ENCODE results near the gene ALDH3A1.

The ALDH3A1 gene

GRCh38 chr17:19753051-19753509, 5.0 kb upstream of the ALDH3A1 start:
- H3K4me2 ChIP-seq (ENCODE audit: low read length), result no peak overlapping the region
- no peak overlapping the region for H3K4me3 ChIP-seq (ENCODE audit: low read depth, low read length)
- DNase-seq, result peak; percentile 18 to 23
- no peaks in the 10 kb centered on the region for H3K4me1 ChIP-seq (ENCODE audit: control insufficient read depth in 1 of 2, insufficient read depth in 2 of 2, low read length in 2 of 2)
- no peak overlapping the region for H3K14ac ChIP-seq (ENCODE audit: low read length)
- H3K27ac ChIP-seq (ENCODE audit: low read depth, low read length), result no peak overlapping the region
- H4K12ac ChIP-seq (ENCODE audit: low read depth, low read length), result no peak overlapping the region
- H2BK5ac ChIP-seq (ENCODE audit: low read depth, low read length, poor library complexity), result no peak overlapping the region
- no peak overlapping the region for H3K23ac ChIP-seq (ENCODE audit: low read length)
- H4K8ac ChIP-seq (ENCODE audit: low read depth, low read length), result no peak overlapping the region
- H3K27me3 ChIP-seq (ENCODE audit: insufficient read depth, low read length), result no peaks in the 10 kb centered on the region
- no peak overlapping the region for H2AK5ac ChIP-seq (ENCODE audit: low read length)
- H3K36me3 ChIP-seq (ENCODE audit: control insufficient read depth in 1 of 2, insufficient read depth in 2 of 2, low read length in 2 of 2), result no peaks in the 10 kb centered on the region
- no peak overlapping the region for H3K18ac ChIP-seq (ENCODE audit: low read length)
- WGBS (ENCODE audit: extremely low coverage, insufficient coverage, insufficient read length), result no CpG with 5 or more reads among the region's 12 CpGs
- no peak overlapping the region for H3K9ac ChIP-seq (ENCODE audit: low read length)
- no peak overlapping the region for H4K91ac ChIP-seq (ENCODE audit: low read depth, low read length)
- H3K79me1 ChIP-seq (ENCODE audit: low read length), result no peaks in the 10 kb centered on the region
- no peaks in the 10 kb centered on the region for H3K79me2 ChIP-seq (ENCODE audit: control insufficient read depth, insufficient read depth, low read length, poor library complexity)
- no peak overlapping the region for H3K4ac ChIP-seq (ENCODE audit: low read depth, low read length)
- peaks cover 7% of the 10 kb centered on the region for H3K9me3 ChIP-seq (ENCODE audit: insufficient read depth, low read depth, low read length)
- no peak overlapping the region for H2BK12ac ChIP-seq (ENCODE audit: low read length)
- no peak overlapping the region for H2AFZ ChIP-seq (ENCODE audit: insufficient read depth, low read length, poor library complexity)
- H2BK120ac ChIP-seq (ENCODE audit: insufficient read depth, low read length, poor library complexity), result no peak overlapping the region

GRCh38 chr17:19752216-19753050, 4.3 kb upstream of the ALDH3A1 start:
- WGBS (ENCODE audit: extremely low coverage, insufficient coverage, insufficient read length), result no CpG with 5 or more reads among the region's 15 CpGs
- H3K9ac ChIP-seq (ENCODE audit: low read length), result no peak overlapping the region
- H3K4me1 ChIP-seq (ENCODE audit: control insufficient read depth in 1 of 2, insufficient read depth in 2 of 2, low read length in 2 of 2), result no peaks in the 10 kb centered on the region

GRCh38 chr17:19750835-19751234, 2.7 kb upstream of the ALDH3A1 start:
- Histone ChIP-seq H3K79me1 (ENCODE audit: low read length) (no peaks in the 10 kb centered on the region), H3K27me3 (ENCODE audit: insufficient read depth, low read length) (no peaks in the 10 kb centered on the region), H3K4me3 (ENCODE audit: low read depth, low read length) (peak overlapping the region; percentile 47), H4K8ac (ENCODE audit: low read depth, low read length) (no peak overlapping the region), H3K4ac (ENCODE audit: low read depth, low read length) (no peak overlapping the region), H3K14ac (ENCODE audit: low read length) (no peak overlapping the region), H2BK12ac (ENCODE audit: low read length) (no peak overlapping the region), H4K91ac (ENCODE audit: low read depth, low read length) (no peak overlapping the region), H2BK120ac (ENCODE audit: insufficient read depth, low read length, poor library complexity) (no peak overlapping the region), H3K4me2 (ENCODE audit: low read length) (no peak overlapping the region), H3K9me3 (ENCODE audit: insufficient read depth, low read depth, low read length) (peaks cover 6% of the 10 kb centered on the region), H3K9ac (ENCODE audit: low read length) (no peak overlapping the region), H2AK5ac (ENCODE audit: low read length) (no peak overlapping the region), H2AFZ (ENCODE audit: insufficient read depth, low read length, poor library complexity) (no peak overlapping the region), H4K12ac (ENCODE audit: low read depth, low read length) (no peak overlapping the region), H3K36me3 (ENCODE audit: control insufficient read depth in 1 of 2, insufficient read depth in 2 of 2, low read length in 2 of 2) (no peaks in the 10 kb centered on the region), H3K23ac (ENCODE audit: low read length) (no peak overlapping the region), H3K4me1 (ENCODE audit: control insufficient read depth in 1 of 2, insufficient read depth in 2 of 2, low read length in 2 of 2) (no peaks in the 10 kb centered on the region), H3K27ac (ENCODE audit: low read depth, low read length) (no peak overlapping the region), H2BK5ac (ENCODE audit: low read depth, low read length, poor library complexity) (no peak overlapping the region), H3K18ac (ENCODE audit: low read length) (no peak overlapping the region), H3K79me2 (ENCODE audit: control insufficient read depth, insufficient read depth, low read length, poor library complexity) (no peaks in the 10 kb centered on the region)
- DNase-seq, result no peak
- no CpG with 5 or more reads among the region's 3 CpGs for WGBS (ENCODE audit: extremely low coverage, insufficient coverage, insufficient read length)

More at GRCh38 chr17:19752216-19753050, 4.3 kb upstream of the ALDH3A1 start:
- Histone ChIP-seq H3K79me2 (ENCODE audit: control insufficient read depth, insufficient read depth, low read length, poor library complexity) (no peaks in the 10 kb centered on the region), H2AK5ac (ENCODE audit: low read length) (no peak overlapping the region), H2AFZ (ENCODE audit: insufficient read depth, low read length, poor library complexity) (no peak overlapping the region), H3K23ac (ENCODE audit: low read length) (no peak overlapping the region), H3K14ac (ENCODE audit: low read length) (no peak overlapping the region), H2BK120ac (ENCODE audit: insufficient read depth, low read length, poor library complexity) (no peak overlapping the region), H3K79me1 (ENCODE audit: low read length) (no peaks in the 10 kb centered on the region), H3K27me3 (ENCODE audit: insufficient read depth, low read length) (no peaks in the 10 kb centered on the region), H2BK5ac (ENCODE audit: low read depth, low read length, poor library complexity) (no peak overlapping the region), H3K4me2 (ENCODE audit: low read length) (no peak overlapping the region), H3K4ac (ENCODE audit: low read depth, low read length) (no peak overlapping the region), H3K18ac (ENCODE audit: low read length) (no peak overlapping the region), H3K27ac (ENCODE audit: low read depth, low read length) (no peak overlapping the region), H3K4me3 (ENCODE audit: low read depth, low read length) (no peak overlapping the region), H3K9me3 (ENCODE audit: insufficient read depth, low read depth, low read length) (peaks cover 7% of the 10 kb centered on the region), H2BK12ac (ENCODE audit: low read length) (no peak overlapping the region), H4K91ac (ENCODE audit: low read depth, low read length) (no peak overlapping the region), H4K12ac (ENCODE audit: low read depth, low read length) (no peak overlapping the region), H3K36me3 (ENCODE audit: control insufficient read depth in 1 of 2, insufficient read depth in 2 of 2, low read length in 2 of 2) (no peaks in the 10 kb centered on the region), H4K8ac (ENCODE audit: low read depth, low read length) (no peak overlapping the region)
- DNase-seq, result peak; percentile 68 to 70

DNA sequence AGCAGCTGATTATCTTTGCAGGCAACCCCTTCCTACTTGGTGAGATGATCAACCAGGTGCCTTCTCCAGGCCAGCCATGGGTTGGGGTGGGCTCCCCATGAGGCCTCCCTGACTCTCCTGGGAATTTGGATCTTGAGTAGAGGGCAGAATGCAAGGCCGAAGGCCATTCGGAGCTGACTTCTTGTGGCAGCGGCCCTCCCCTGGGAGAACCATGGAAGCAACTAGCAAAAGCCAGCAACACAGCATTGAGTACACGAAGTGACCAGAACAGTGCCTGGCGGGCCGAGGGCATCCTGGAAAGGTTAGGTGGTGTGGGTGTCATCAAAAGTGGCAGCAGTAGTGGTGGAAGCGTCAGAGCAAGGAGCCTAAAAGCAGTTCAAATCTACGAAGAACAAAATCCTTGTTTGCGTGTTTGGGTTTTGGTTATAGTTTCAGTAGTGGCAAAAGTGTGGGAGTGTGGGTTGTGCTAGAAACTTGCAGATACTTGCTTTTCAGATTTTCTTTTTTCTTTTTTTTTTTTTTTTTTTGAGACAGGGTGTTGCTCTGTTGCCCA, 2.0 kb upstream of the ALDH3A1 start:
- no CpG with 5 or more reads among the region's 9 CpGs for WGBS (ENCODE audit: extremely low coverage, insufficient coverage, insufficient read length)
- no peak overlapping the region for H3K4ac ChIP-seq (ENCODE audit: low read depth, low read length)

More for the DNA sequence above, 2.0 kb upstream of the ALDH3A1 start:
- no peak overlapping the region for H4K91ac ChIP-seq (ENCODE audit: low read depth, low read length)
- H3K9ac ChIP-seq (ENCODE audit: low read length), result no peak overlapping the region
- H3K27me3 ChIP-seq (ENCODE audit: insufficient read depth, low read length), result no peaks in the 10 kb centered on the region
- H3K79me2 ChIP-seq (ENCODE audit: control insufficient read depth, insufficient read depth, low read length, poor library complexity), result no peaks in the 10 kb centered on the region
- H2AFZ ChIP-seq (ENCODE audit: insufficient read depth, low read length, poor library complexity), result no peak overlapping the region
- no peak overlapping the region for H3K23ac ChIP-seq (ENCODE audit: low read length)
- H3K4me2 ChIP-seq (ENCODE audit: low read length), result no peak overlapping the region
- DNase-seq, result no peak
- H3K9me3 ChIP-seq (ENCODE audit: insufficient read depth, low read depth, low read length), result peaks cover 6% of the 10 kb centered on the region
- H3K14ac ChIP-seq (ENCODE audit: low read length), result no peak overlapping the region
- no peak overlapping the region for H4K8ac ChIP-seq (ENCODE audit: low read depth, low read length)
- H3K4me3 ChIP-seq (ENCODE audit: low read depth, low read length), result no peak overlapping the region
- H3K79me1 ChIP-seq (ENCODE audit: low read length), result no peaks in the 10 kb centered on the region
- no peak overlapping the region for H2BK12ac ChIP-seq (ENCODE audit: low read length)
- no peak overlapping the region for H2BK5ac ChIP-seq (ENCODE audit: low read depth, low read length, poor library complexity)
- no peak overlapping the region for H4K12ac ChIP-seq (ENCODE audit: low read depth, low read length)
- no peaks in the 10 kb centered on the region for H3K4me1 ChIP-seq (ENCODE audit: control insufficient read depth in 1 of 2, insufficient read depth in 2 of 2, low read length in 2 of 2)
- H3K18ac ChIP-seq (ENCODE audit: low read length), result no peak overlapping the region
- no peaks in the 10 kb centered on the region for H3K36me3 ChIP-seq (ENCODE audit: control insufficient read depth in 1 of 2, insufficient read depth in 2 of 2, low read length in 2 of 2)
- H2BK120ac ChIP-seq (ENCODE audit: insufficient read depth, low read length, poor library complexity), result no peak overlapping the region
- no peak overlapping the region for H2AK5ac ChIP-seq (ENCODE audit: low read length)
- H3K27ac ChIP-seq (ENCODE audit: low read depth, low read length), result no peak overlapping the region

Measured in trophoblast cell (in vitro differentiated cells and primary cell).